ENCODE data around the gene SPTSSA.
A peak's percentile ranks its signal among the peaks of the same experiment; 100 is the strongest.
"Not testable (repeated sequence)": the region's sequence is repeated elsewhere in the genome, so short reads cannot be mapped to it uniquely, and the experiment has no call there.

Gene SPTSSA

DNA sequence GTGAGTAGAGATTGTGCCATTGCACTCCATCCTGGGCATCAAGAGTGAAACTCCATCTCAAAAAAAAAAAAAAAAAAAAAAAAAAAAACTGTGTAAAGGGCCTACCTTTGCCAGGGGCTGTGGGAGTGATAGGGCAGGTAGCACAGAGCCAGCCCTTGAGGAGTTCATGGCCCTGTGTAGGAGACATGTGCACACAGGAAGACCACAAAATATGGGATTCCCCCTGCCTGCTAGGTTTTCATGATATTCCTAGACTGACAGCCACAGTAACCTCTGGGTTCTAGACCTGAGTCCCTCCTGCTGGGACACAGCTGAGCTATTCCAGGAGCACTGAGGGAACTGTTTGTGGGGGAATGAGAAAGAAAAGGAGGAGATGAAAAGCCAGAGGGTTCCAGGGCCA lies 8.3 kb upstream of the SPTSSA start:
- DNase-seq = no peak

DNA sequence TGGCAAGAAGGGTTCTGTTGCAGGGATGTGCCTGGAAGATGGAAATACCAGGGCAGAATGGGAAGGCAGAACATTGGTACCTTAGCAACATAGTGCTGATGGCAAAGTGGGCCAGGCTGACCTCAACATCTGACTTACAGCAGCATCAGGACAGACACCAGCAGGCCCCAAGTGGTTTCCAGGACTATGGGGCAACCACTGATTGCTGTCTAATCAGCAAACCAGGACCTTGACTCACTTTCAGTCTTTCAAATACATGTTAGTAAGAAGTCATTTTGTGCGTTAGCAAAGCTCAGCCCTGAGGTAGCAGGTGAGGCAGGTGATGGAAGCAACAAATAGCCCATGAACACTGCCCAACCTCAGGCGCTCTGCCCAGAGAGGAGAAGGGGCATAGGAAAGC lies 4.7 kb upstream of the SPTSSA start:
- no peak for DNase-seq

DNA sequence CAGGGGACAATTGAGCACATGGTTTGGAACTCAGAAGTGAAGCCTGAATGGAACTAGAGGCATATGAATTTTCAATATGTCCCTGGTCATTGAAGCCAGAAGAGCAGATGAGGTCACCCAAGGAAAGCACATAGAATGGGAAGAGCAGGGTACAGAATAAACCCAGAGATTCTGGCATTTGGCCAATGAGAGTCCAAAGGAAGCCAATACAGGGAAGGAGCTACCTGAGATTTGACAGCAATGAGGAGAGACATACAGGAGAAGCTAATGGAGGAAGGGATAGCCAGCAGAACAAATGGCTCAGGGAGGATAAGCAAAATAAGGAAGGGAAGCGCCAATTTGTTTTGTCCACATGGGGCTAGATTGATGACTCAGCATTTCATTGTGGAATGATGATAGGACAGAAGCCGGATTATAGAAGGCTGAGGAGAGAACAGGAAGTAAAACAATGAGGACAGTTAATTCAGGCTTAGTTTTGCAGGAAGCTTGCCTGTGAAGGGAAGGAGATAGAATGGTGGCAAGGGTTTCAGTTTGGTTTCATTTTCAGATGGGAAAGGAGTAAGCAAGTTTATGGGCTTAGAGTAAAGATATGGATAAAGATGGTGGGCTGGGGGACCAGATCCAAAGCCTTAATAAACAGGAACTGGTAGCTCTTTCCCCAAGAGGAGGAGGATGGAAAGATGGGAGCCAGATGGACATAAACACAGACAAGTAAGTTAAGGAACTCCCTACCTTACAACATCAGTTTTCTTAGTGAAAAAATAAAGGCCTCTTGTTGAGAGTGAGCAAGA lies 3.2 kb upstream of the SPTSSA start:
- peak; percentile 3 for DNase-seq

DNA sequence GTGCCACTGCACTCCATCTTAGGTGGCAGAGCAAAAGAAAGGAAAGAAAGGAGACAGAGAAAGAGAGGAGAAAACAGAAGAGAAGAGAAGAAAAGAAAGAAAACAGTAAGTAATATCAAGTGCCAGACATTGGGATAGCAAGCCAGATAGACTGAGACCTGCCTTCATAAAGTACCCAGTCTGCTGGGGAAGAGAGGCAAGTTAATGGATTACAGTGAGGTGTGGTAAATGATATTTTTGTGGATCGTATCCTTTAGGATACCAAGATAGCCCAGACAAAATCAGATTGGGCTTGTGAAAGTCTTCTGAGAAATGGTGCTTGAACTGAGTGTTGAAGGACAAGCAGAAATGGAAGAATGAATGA lies 1.5 kb upstream of the SPTSSA start:
- no peak for DNase-seq

DNA sequence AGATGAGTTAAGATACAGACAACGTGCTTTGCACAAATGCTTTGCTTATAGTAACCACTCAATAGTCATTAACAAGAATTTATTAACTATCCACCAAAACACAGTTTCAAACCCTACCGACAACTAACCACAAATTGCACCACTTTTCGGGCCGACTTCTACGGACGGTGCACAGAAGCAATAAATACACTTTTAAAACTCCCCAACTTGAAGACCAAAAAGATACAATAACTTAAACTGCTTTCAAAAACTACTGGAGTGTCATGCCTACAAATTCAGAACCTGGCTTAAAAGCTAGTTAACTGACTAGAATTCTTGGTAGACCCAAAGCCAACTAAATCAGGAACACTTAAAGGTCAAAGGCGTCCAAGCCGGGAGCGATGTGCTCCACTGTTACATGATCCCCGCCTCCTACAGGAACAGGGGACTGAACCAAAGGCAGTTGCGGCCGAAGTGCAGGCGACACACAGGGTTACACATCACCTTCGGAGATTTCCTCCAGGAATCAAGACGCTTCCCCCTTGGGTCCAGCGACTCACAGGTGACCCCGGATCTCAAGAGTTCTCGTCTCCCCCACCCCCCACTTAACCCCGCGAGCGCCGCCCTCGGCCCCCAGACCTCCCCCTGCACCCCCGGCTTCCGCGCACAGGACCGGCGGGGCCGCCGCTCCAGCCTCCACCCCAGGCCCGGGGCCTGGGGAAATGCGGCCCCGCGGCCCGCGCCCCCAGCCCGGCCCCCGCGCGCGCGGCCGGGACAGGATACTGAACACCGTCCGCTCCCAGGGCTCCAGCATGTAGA lies 507 bp downstream of the SPTSSA start:
- peak; percentile 24 for DNase-seq

DNA sequence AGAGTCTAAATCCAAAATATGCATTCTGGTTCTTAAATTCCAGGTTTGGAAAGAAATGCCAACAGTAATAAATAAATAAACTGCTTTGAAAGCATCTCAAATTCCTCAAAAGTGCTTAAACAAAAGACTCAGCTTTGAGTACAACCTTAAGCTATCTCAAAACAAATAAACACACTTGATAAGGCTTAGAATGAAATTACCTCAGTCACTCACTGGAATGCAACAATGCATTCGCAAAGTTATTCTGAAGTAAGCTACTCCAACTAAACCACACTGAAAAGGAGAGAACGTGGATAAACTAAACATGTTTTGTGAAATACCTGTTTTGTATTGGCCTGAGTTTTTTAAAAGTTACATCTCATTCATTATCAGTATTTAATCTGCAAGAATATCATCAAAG lies 1.2 kb downstream of the SPTSSA start:
- DNase-seq = no peak

DNA sequence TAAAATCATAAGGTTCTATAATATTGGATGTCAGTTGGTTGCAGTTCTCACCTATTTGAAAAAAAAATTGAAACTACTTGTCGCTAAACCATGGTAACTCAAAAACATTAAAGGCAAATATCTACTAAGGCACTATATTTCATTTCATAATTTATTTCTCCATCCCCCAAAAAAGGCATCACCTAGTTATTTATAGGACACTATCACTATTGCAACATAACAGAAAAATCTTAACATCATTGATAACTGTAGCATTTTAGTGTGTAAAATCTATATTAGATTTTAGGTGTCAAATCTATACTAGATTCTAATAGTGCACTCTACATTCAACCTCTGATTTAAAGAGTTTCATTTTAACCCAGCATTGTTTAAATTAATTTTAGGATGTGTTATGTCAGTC lies 1.7 kb downstream of the SPTSSA start:
- DNase-seq = no peak

DNA sequence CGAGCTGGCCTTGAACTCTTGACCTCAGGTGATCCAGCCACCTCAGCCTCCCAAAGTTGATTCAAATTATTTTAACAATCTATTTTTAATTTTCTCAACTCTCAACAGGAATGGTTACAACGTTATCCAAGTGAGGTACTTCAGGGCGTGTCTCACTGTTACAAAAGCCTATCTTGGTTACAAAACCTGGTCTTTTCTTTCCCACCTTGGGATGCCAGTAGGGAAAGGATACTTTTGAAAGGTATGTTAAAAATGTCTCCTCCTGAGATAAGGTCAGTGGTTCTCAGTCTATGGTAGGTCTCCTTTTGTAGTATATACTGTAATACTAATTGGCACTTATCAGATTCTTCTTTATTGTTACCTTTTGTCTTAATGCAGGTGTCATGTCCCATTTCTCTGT lies 4.9 kb downstream of the SPTSSA start:
- no peak for DNase-seq

DNA sequence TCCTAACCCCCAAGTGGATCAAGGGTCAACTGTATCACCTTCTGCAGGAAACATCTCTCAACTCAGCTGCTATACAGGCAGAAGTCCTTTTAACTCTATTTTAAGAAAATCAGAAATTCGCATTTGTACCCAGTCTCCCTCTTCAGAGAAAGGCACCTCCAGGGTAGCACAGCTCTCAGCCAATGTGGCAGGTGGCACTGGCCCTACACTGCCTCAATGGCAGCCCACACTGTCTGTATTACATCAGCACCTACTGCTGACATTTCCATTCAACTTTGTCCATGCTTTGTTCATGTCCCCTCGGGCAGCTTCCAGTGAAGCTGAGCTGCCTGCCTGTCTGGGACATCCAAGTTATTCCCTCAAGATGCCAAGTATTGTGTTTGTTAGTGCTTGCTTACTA lies 8.8 kb downstream of the SPTSSA start:
- DNase-seq = no peak

DNA sequence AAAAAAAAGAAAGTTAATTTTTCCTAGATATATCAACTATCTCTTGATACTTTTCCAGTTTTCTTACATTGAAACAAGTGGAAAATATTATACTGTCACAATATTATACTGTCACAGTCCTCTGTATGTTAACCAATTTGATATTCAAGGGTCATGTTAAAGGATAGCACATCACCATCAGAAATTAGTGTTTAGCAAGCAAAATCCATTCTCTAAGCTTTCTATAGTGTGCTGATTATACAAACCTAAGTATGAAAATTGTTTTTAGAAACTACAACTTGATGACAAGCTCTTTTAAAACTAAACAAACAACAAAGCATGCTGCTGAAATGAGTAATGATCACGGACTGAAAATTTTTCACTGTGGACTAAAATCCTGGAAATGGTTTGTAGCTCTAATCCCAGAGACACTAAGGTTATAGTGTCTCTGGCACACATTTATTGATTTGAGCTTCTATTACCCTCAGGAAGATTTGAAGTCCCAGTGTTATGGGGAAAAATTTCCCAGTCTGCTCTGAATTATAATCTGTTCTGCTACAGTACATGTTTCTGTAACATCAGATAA lies 9.7 kb downstream of the SPTSSA start:
- DNase-seq = no peak

DNA sequence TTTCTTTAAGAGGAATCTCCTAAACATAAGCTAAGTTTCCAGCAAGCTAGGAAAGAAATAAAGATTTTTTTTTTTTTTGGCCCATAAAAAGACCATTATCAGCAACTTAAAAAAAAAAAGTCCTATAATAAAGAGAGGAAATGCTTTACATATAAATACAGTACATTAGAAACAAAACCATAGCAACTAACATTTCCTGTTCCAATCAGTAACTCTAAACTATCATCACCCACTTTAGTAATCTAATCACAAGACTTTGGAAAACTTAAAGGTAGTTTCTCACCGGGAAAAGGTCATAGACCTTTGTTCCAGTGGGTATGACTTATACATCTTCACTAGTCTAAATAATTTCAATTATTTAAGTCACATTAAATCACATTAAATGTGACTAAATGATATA lies 11.1 kb downstream of the SPTSSA start:
- no peak for DNase-seq

DNA sequence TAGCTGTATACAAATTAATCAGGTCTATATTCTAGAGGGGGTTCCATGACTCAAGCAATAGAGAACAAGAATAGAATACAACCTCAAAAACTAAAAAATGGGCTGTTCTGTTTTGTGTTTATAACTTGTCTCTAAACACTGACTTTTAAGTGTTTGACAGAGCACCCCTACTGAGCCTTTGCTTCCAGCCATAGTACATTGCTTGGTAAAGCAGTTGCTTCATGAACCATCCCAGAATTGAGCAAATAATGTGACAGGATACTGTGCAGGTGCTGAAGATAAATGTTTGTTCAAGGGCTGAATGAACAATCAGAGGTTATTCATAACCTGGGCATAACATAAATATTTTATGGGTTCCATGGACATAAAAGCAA lies 11.5 kb downstream of the SPTSSA start:
- no peak for DNase-seq

DNA sequence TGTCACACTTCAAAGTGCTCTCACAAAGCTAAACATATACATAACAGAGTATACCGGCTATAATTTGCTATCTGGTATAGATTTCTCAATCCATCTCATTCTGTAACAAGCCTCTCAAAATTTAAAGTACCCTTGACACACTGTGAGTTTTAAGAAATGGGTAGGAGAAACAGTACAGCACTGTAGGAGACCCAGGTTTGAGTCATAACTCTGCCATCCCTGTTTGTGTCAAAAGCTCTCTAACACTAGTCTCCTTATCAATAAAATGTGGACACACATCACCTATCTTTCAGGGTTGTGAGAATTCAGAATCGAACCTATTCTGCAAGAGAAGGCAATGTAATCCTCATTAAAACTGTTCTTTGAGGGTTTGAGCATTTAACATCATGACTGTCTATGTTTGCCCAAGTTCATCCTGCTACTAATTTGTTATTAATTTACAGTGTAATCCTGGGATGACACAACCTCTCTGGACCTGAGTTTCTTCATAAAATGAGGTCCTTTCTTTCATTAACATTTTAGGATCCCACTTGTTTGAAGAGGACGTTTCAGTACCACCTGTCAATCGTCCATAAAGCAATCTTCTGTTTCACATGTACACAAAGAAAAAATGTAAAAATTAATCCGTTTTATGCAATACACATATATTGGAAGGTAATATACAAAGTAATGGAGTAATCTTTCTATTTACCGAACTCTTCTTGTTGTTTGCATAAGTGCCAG lies 12.1 kb downstream of the SPTSSA start:
- DNase-seq = no peak

DNA sequence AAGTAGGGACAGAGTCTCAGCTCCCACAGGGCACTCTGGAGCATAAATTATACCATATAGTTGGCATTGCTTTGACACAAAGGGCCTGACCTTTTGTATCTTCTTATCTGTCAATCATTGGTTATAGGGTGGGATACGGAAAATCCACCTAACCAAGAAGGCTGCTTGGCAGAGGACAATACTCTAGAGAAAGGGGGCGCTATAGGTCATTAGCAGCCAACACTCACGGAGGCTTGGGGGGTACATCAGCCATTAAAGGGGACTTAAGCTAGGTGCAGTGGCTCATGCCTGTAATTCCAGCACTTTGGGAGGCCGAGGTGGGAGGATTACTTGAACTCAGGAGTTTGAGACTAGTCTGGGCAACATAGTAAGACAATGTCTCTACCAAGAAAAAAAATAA lies 22.9 kb downstream of the SPTSSA start:
- DNase-seq = no peak

DNA sequence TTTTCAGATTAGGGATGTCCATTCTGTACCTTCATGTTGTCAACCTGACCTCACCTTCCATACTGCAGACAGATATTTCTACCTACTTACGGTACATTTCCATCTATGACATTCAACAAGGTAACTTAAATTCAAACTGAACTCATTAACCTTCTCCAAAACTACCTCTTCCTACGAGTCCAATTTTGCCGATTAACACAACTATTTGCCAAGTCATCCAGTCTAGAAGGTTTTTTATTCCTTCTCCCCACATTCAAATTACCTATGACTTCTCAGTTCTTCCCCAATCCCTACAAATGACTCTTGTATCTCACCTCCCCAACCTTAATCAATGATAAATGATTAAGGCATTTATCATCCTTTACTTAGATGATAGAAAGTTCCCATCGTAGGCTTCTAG lies 23.6 kb downstream of the SPTSSA start:
- DNase-seq = no peak

DNA sequence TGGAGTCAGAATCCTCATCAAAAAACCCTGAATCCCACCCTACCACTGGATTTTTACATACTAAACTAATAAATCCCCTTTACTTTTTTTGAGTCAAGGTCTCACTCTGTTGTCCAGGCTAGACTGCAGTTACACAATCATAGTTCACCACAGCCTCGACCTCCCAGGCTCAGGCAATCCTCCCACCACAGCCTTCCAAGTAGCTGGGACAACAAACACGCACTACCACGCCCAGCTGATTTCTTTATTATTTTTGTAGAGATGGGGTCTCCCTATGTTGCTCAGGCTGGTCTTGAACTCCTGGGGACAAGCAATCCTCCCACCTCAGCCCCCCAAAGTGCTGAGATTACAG lies 24.3 kb downstream of the SPTSSA start:
- DNase-seq = no peak

DNA sequence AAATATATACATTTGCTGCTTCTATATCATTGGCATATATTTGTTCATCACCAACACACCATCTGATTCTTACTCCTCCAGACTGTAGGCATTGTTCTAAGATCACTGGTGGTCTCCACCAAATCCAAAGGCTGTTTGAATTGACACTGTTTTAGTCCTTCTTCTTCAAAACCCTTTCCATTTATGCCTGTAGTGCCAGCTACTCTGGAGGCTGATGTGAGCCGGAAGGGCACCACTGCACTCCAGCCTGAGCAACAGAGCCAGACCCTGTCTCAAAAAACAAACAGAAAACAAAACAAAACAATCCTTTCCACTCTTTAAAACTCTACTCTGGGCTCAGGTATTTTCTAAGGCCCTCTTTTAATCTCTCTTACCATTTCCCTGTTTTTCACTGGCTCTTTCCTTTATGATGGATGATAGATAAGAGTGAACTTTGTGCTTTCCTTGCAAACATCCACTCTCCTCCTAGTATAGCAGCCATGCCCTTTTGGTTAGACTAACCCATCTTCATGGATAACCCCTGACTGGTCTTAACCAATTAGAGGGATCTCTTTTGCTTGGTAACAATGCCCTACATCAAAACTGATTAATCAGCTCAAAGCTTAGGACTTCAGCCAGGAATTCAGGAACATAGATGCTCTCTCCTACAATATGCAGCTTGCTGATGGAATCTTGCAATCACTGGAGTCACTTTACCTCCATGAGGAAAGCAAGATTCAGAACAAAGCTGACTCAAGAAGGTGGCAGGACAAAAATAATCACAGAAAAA lies 24.9 kb downstream of the SPTSSA start:
- no peak for DNase-seq

DNA sequence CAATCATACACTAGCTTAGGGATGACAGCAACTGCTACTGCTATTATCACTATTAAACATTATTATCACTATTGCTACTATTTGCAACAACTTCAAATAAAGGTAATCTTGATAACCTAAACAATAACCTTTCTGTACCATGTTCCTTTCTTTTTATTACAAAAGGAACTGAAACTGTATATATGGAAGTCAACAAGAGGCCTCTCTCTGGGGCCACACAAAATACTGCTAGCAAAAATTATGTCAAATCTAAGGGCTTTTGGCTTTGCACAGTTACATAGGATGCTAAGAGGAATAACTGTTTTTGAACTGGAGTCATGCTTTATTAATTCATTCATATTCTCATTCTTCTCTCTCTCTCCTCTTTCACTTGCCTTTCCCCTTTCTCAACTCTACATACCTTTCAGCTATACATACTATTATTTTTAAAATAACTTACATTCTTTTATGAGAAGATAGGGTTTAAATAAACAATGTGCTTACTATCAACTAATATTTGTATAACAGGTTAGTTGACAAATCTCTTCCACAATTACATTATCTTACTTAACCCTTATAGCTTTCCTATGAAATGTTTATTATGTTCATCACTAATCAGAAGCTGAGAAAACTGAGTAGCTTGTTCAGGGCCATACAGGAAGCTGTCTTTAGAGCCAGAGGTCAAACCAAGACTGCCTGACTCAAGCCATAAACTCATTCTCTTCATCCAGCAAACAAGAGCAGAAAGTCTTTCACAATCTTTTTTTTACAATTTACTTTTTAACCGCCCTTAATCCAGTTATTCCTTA lies 25.7 kb downstream of the SPTSSA start:
- no peak for DNase-seq

DNA sequence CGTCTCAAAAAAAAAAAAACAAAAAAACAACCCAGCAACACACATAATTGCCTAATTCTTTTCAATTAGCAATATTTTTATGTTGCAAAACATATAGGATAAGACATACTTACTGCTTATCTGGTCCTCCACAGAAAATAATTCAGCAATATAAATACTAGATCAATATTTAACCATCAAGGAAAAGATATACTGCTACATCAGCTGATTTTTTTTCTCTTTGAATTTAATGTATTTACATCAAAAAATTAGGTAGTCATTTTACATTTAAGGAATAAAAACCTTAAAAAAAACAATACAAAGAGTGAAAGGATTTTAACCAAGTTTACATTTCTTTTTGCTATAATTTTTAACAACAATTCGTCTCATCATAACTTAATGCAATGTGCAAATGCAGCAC lies 28.1 kb downstream of the SPTSSA start:
- DNase-seq = no peak

DNA sequence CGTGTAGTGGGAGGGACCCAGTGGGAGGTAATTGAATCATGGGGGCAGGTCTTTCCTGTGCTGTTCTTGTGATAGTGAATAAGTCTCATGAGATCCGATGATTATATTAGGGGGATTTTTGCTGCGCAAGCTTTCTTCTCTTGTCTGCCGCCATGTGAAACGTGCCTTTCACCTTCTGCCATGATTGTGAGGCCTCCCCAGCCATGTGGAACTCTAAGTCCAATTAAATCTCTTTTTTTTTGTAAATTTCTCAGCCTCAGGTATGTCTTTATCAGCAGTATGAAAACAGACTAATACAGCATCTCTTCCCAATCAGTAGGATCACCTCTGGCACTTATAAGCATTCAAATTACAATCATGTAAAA lies 34.0 kb downstream of the SPTSSA start:
- DNase-seq = not testable (repeated sequence)

DNA sequence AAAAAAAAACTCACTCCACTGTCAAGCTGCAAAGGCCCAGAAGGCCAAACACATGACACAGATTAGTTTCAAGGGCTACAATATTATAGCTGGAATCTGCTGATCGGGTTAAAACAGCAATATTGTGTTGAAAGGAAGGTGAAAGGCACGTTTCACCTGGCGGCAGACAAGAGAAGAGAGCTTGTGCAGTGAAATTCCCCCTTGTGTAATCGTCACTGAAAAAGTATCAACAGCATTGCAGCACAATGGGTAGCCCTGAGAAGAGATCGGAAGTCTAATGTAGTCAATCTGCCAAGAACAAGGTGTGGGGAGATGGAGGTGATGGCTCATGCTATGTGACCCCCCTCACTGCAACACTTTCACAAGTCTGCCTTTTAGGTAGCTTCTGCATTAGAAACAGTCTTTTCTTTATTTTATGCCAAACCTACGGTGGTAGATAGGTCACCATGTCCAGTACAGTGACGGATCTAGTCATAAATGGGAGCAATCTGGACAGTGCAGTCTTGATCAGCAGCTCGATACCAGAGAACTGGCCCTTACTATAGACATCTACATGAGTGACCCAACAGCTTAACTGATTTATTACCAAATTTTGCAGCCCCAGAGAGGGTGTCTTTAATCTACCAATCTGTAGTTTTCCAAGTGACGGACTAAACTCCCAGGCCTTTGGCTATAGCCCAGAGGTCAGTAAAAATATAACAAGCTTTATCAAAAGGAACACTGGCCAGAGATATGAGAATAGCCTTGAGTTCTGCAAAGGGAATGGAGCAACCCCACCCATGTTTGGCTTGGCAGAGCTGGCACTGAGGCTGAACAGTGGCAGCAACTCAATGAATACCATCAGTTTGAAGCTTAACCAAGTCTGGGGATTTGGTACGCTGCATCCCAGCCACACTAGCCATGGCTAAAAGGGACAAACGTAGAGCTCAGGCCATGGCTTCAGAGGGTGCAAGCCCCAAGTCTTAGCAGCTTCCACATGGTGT lies 35.4 kb downstream of the SPTSSA start:
- no peak for DNase-seq
